ENCODE results near the gene PEX14.

GRCh38 chr1:10650556-10651388 is 176.0 kb downstream of the PEX14 start:
- TF ChIP-seq REST (IDR thresholded peaks at IDR 0.05; ENCODE audit: insufficient read depth in 1 of 2, low read depth in 2 of 2, low read length in 2 of 2) (no peak), TAF1 (IDR thresholded peaks at IDR 0.05; ENCODE audit: borderline replicate concordance, insufficient read depth, low read length) (no peak), POLR2AphosphoS5 (IDR thresholded peaks at IDR 0.05; ENCODE audit: low read depth, low read length) (no peak), SIN3A (IDR thresholded peaks at IDR 0.05; ENCODE audit: borderline replicate concordance, insufficient read depth, low read length) (no peak)
